SK-N-SH (cell line): ENCODE data around the gene DLG2.
"Not testable (repeated sequence)": the region's sequence is repeated elsewhere in the genome, so short reads cannot be mapped to it uniquely, and the experiment has no call there.

Experiments used
- CTCF ChIP-seq: fragments of 200-600 bp; sonication (generic); IDR thresholded peaks from 2 replicates; pipeline ENCODE4 v1.6.1; 2017; ENCODE audit warnings: antibody characterized with exemption, mild to moderate bottlenecking, moderate library complexity
- MXI1 ChIP-seq: IDR thresholded peaks from 2 replicates; pipeline ENCODE4 v1.6.1; 2012; ENCODE audit warnings: mild to moderate bottlenecking, low read depth, low read length, improper control_type of control experiment
- RAD21 ChIP-seq: IDR thresholded peaks from 2 replicates; pipeline ENCODE4 v1.6.1; 2012; ENCODE audit warnings: mild to moderate bottlenecking, low read length
- RXRA ChIP-seq: IDR thresholded peaks from 2 replicates; pipeline ENCODE4 v1.4.0; 2012; ENCODE audit warnings: low read depth, mild to moderate bottlenecking, borderline replicate concordance
- SMC3 ChIP-seq: IDR thresholded peaks from 2 replicates; pipeline ENCODE4 v1.6.1; 2012; ENCODE audit warnings: low read depth, low read length, improper control_type of control experiment
- USF2 ChIP-seq: fragments of 150-350 bp; IDR thresholded peaks from 2 replicates; pipeline ENCODE4 v1.6.1; 2017; ENCODE audit warnings: antibody characterized with exemption, low read length, low read depth, borderline replicate concordance

- not testable (repeated sequence) for TF ChIP-seq SMC3, CTCF, RAD21, USF2, RXRA, MXI1
Measured at GRCh38 chr11:85608621-85609020, 18.5 kb downstream of the DLG2 start.
